Activated CD4-positive, CD25-positive, alpha-beta regulatory T cell treated with anti-CD3 and anti-CD28 coated beads, Interleukin-2, amount 50 U/mL, for 72 hours (primary cell): ENCODE measurements around the gene HPSE2.
"Not testable (repeated sequence)": the region's sequence is repeated elsewhere in the genome, so short reads cannot be mapped to it uniquely, and the experiment has no call there.

Experiments used
- DNase-seq: peaks from one replicate; pipeline ENCODE4 v3.0.0; 2021

The HPSE2 gene

GRCh38 chr10:99002392-99002791 lies 233.3 kb downstream of the HPSE2 start:
- DNase-seq: no peak

GRCh38 chr10:98997596-98997995 lies 238.1 kb downstream of the HPSE2 start:
- DNase-seq: no peak

- DNase-seq: no peak
Measured at GRCh38 chr10:98994030-98994429, 241.6 kb downstream of the HPSE2 start.

GRCh38 chr10:98983751-98984150 lies 251.9 kb downstream of the HPSE2 start:
- not testable (repeated sequence) for DNase-seq

- DNase-seq: no peak
Measured at GRCh38 chr10:98980353-98980752, 255.3 kb downstream of the HPSE2 start.

GRCh38 chr10:98971464-98971863 lies 264.2 kb downstream of the HPSE2 start:
- no peak for DNase-seq

- DNase-seq: no peak
Measured at GRCh38 chr10:98967601-98968000, 268.1 kb downstream of the HPSE2 start.

GRCh38 chr10:98963608-98964007 lies 272.0 kb downstream of the HPSE2 start:
- DNase-seq: no peak

GRCh38 chr10:98959379-98959778 lies 276.3 kb downstream of the HPSE2 start:
- no peak for DNase-seq

GRCh38 chr10:98957801-98958200 lies 277.9 kb downstream of the HPSE2 start:
- no peak for DNase-seq

GRCh38 chr10:98956576-98957260 lies 278.9 kb downstream of the HPSE2 start:
- DNase-seq: no peak

GRCh38 chr10:98953251-98953650 lies 282.4 kb downstream of the HPSE2 start:
- no peak for DNase-seq

- DNase-seq: no peak
Measured at GRCh38 chr10:98951269-98952000, 284.2 kb downstream of the HPSE2 start.

GRCh38 chr10:98950106-98950505 lies 285.5 kb downstream of the HPSE2 start:
- DNase-seq: no peak

- no peak for DNase-seq
Measured at GRCh38 chr10:98949306-98949705, 286.3 kb downstream of the HPSE2 start.

GRCh38 chr10:98943681-98944080 lies 292.0 kb downstream of the HPSE2 start:
- DNase-seq: no peak

GRCh38 chr10:98929709-98930108 lies 305.9 kb downstream of the HPSE2 start:
- no peak for DNase-seq

- no peak for DNase-seq
Measured at GRCh38 chr10:98925651-98926050, 310.0 kb downstream of the HPSE2 start.

- no peak for DNase-seq
Measured at GRCh38 chr10:98924526-98924925, 311.1 kb downstream of the HPSE2 start.

- DNase-seq: no peak
Measured at GRCh38 chr10:98921316-98921715, 314.3 kb downstream of the HPSE2 start.

- no peak for DNase-seq
Measured at GRCh38 chr10:98920807-98921206, 314.8 kb downstream of the HPSE2 start.

GRCh38 chr10:98920360-98920759 lies 315.3 kb downstream of the HPSE2 start:
- DNase-seq: no peak

- DNase-seq: no peak
Measured at GRCh38 chr10:98919899-98920298, 315.8 kb downstream of the HPSE2 start.

- DNase-seq: no peak
Measured at GRCh38 chr10:98917828-98918227, 317.8 kb downstream of the HPSE2 start.
